ENCODE measurements around the gene RNH1.

- TF ChIP-seq EZH2 (IDR thresholded peaks at IDR 0.05) (no peak), POLR2AphosphoS5 (IDR thresholded peaks at IDR 0.05; ENCODE audit: borderline replicate concordance, low read depth, low read length) (no peak)
These were observed 18.1 kb downstream of the RNH1 start for GRCh38 chr11:488992-489391.

All from SK-N-MC (cell line).